HL-60/S4 treated with phorbol 12-myristate 13-acetate at 8.2 ng/mL for 4 days and 3 days (cell line): ENCODE measurements around the gene TRMT2A.

ENCODE experiments used
- in situ Hi-C: fragments of 300-500 bp; cut with MboI; formaldehyde crosslinking; loops from 2 replicates; pipeline ENCODE4 v1.15.0; 2022; ENCODE audit warnings: low sequenced_read_pairs

The TRMT2A gene

DNA sequence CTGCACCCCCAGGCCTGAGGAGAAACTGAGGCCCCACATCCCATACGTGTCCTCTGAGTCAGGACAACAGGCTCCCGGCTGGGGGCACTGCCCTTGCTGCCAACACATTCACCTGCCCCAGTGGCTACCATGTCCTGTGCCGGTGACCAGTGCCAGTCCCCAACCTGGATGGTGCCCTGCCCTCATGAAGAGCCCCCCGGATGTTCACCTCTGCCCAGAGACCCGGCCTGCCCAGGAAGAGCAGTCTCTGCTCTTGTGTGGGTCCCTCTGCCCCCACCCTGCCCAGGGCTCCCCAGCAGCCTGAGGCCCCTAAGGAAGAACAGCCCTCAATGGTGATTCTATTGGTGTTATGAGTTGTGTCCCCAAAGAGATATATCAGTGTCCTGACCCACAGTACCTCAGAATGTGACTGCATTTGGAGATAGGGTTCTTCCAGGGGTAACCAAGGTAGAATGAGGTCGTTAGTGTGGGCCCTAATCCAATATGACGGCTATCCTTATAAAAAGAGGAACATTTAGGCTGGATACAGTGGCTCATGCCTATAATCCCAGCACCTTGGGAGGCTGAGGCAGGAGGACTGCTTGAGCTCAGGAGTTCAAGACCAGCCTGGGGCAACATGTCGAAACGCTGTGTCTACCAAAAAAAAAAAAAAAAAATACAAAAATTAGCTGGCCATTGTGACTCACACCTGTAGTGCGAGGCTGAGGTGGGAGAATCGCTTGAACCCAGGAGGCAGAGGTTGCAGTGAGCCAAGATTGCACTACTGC lies 50.2 kb downstream of the TRMT2A start:
- in situ Hi-C loops = no loop called here

DNA sequence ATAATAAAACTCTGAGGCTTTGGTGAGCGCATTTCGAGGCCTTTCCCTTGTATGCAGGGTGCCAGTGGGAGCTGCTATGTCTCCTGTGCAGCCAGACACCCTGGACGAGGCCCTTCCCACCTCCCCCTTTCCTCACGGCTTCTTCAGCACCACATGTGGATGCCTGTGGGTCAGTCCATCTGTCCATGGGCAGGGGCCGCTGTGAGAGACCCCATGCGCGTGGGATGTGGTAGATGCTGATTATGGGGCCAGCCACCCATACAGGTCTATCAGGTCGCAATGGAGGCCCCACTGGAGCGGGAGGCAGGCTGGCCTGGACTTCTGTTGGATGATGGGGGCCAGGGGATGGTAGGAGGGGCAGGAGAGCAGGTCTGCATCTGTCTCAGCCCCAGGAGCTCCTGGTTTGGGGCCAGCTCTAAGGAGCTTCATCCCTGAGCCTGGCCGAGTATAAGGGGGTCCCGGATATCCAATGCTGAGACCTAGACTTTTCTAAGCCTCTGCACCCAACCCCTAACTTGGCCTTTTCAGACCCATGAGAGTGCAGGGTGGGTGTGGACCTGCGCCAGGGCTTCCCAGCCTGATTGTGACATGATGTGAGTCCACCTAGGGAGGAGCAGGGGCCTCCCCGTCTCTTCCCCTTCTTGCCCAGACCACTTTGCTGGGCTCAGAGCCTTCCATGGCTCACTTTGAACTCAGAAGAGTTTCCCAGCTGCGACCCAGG lies 51.0 kb downstream of the TRMT2A start:
- in situ Hi-C loops = no loop called here

DNA sequence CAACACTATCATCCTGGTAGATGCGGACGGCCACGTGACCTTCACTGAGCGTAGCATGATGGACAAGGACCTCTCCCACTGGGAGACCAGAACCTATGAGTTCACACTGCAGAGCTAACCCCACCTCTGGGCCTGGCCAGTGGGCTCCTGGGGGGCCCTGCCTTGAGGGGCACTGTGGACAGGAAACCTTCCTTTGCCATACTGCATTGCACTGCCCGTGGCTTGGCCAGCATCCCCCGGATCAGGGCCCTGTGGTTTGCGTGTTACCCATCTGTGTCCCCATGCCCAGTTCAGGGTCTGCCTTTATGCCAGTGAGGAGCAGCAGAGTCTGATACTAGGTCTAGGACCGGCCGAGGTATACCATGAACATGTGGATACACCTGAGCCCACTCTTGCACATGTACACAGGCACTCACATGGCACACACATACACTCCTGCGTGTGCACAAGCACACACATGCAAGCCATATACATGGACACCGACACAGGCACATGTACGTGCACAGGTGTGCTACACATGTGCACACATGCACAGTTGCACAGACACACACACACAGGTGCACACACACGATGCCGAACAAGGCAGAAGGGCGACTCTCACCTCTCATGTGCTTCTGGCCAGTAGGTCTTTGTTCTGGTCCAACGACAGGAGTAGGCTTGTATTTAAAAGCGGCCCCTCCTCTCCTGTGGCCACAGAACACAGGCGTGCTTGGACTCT lies 52.3 kb downstream of the TRMT2A start:
- in situ Hi-C loops = no loop called here

DNA sequence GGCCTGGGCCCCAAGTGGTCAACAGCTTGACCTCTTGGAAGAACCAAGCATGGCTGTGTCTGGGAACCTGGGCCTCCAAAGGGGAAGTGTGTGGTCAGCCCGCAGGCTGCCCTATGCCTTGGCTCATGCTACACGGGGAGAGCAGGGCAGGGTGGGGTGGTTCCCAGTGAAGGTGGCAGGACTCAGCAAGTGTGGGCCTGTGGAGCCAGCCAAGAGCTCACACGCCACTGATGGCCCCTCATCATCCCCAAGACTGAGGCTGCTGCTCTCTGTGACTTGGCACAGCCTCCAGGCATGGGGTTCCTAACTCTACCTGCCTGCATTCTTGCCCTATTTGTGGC lies 52.9 kb downstream of the TRMT2A start:
- in situ Hi-C loops = no loop called here

DNA sequence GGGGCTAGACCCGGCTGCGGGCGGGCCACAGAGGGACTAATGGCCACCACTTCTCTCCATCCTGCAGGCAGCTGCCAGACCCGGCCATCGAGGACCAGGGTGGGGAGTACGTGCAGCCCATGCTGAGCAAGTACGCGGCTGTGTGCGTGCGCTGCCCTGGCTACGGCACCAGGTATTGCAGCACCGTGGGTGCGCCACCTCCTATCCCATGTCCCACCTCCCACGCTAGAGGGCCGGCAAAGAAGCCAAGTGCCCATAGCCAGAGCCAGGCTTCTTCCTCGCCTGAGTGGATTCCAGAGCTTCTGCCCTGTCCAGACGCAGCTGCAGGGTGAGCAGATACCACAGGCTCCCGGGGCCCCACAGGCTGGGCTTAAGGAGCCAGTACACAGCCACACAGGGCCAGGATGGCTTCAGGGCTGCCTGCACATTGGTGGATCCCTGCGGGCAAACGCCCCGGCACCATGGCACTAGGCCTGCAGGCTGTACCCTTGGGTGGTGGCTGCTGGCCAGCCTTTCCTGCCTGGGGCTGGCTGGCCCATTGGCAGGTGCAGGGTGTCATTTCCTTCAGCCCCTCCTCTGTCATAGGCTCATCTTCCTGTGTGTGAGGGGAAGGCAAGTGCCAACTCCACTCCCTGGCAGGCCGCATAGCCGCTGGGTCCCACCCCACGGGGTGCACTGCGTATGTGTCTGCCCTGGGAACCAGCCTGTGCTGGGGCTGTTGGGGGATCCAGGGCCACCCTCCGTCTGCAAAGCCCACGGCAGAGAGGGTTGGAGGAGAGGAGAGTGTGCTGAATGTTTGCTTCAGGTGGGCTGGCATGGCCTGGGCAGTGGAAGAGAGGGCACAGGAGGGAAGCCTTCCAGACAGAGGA lies 53.5 kb downstream of the TRMT2A start:
- in situ Hi-C loops = no loop called here

DNA sequence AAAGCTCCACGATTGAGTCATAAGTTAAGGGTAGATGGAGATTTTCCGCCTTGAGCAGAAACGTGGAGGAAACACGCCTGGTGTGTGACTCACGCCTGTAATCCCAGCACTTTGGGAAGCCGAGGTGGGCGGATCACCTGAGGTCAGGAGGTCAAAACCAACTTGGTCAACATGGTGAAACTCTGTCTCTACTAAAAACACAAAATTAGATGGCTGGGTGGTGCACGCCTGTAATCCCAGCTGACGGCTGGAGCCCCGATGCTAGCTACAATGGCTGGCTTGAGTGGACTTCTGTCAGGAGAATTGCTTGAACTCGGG lies 54.3 kb downstream of the TRMT2A start:
- in situ Hi-C loops = no loop called here

DNA sequence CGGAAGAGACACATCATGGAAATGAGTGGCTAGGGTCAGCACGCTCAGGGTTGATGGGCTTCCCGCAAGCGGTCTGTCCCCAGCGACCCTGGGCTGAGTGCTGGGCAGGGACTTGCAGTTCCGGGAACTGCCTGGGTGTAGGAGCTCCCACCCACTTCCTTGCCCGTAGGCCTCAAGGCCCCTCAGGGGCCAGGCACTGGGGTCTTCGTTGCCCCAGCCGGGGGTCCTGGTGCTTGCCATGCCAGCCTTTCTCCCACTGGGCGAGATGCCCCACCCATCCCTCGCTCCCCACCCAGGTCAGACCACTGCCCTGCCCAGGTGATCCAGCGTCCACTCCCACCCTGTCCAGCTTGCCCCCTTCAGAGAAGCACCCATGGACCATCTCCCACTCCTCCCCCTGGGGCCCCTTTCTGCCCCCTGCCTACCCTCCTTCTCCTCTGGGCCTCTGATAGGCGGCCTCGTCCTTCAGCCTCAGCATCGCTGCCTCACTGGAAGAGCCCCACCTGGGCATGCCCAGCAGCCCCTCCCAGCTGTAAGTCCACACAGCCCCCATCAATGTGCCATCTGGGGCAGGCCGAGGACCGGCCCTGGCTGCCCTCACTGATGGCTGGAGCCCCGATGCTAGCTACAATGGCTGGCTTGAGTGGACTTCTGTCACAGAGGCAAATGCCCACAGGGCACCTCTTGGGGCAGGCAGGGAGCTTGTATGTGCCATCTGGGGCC lies 54.8 kb downstream of the TRMT2A start:
- in situ Hi-C loops = no loop called here
